ACC112 (cell line): ENCODE measurements around the gene RHCE.

Source experiments
- H2AFZ ChIP-seq: fragments of 200-600 bp; sonication (generic); one replicate; pipeline ENCODE4 v1.6.0; 2017; ENCODE audit warnings: antibody characterized with exemption, low read length; ENCODE audit not compliant: unreplicated experiment
- H3K27ac ChIP-seq: fragments of 200-600 bp; sonication (generic); 2 replicates; pipeline ENCODE4 v1.5.1; 2014; ENCODE audit warnings: low read depth, mild to moderate bottlenecking, antibody characterized with exemption, low read length, moderate library complexity
- H3K27me3 ChIP-seq: fragments of 200-600 bp; sonication (generic); 2 replicates; pipeline ENCODE4 v1.6.1; 2014; ENCODE audit warnings: mild to moderate bottlenecking, antibody characterized with exemption, low read length, moderate library complexity, mixed read lengths; ENCODE audit not compliant: insufficient read depth
- H3K36me3 ChIP-seq: fragments of 200-600 bp; sonication (generic); 2 replicates; pipeline ENCODE4 v1.6.1; 2016; ENCODE audit warnings: mild to moderate bottlenecking, antibody characterized with exemption, low read length, moderate library complexity, mixed read lengths; ENCODE audit not compliant: insufficient read depth
- H3K4me1 ChIP-seq: fragments of 200-600 bp; sonication (generic); one replicate; pipeline ENCODE4 v1.6.1; 2016; ENCODE audit warnings: low read length, mixed read lengths; ENCODE audit not compliant: insufficient read depth, unreplicated experiment, control insufficient read depth
- H3K4me3 ChIP-seq: fragments of 200-600 bp; sonication (generic); 2 replicates; pipeline ENCODE4 v1.5.1; 2014; ENCODE audit warnings: mild to moderate bottlenecking, low read depth, low read length
- H3K79me2 ChIP-seq: fragments of 200-600 bp; sonication (generic); one replicate; pipeline ENCODE4 v1.6.0; 2016; ENCODE audit warnings: low read length; ENCODE audit not compliant: control insufficient read depth, unreplicated experiment, insufficient read depth

The RHCE gene

GRCh38 chr1:25433389-25434186 is 13.0 kb upstream of the RHCE start:
- peak overlapping the region; percentile 13 for H2AFZ ChIP-seq
- no peaks in the 10 kb centered on the region for H3K27me3 ChIP-seq
- peak overlapping the region; percentile 82 for H3K4me3 ChIP-seq
- H3K79me2 ChIP-seq, result peaks cover 64% of the 10 kb centered on the region
- peaks cover 50% of the 10 kb centered on the region for H3K4me1 ChIP-seq
- H3K27ac ChIP-seq, result peak overlapping the region; percentile 22; the same call in 1 of the 2 replicates
- no peaks in the 10 kb centered on the region for H3K36me3 ChIP-seq

DNA sequence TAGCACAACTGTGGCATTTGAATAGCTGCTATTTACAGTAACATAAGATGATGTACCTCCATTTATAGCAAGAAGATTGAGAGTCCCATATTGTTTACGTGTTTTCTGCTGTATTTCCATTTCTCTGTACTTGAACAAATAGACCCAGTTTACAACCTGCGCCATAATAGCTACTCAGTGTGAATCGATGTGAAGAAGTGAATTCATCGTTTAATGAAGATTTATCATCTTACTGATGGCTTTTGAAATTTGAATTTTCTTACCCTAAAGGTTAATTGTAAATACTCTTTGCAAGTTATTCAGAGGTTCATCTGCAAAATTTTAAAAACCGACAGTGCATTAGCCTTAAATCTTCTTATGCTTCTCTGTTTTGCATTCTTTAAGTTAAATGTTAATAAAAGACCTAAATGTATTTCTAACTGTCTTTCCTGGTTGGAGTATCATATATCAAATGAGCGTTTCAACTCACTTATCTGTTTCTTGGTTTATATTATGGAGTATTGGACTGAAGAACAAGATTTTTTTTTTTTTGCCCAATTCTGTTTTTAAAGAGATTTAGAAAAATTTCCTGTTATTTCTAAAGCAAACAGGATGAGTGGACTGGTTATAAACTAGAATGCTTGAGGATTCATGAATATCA is 12.2 kb upstream of the RHCE start:
- Histone ChIP-seq H3K36me3 (no peaks in the 10 kb centered on the region), H3K27ac (peak overlapping the region; percentile 22; the same call in 1 of the 2 replicates), H3K79me2 (peaks cover 62% of the 10 kb centered on the region), H3K4me3 (peak overlapping the region; percentile 82), H3K27me3 (no peaks in the 10 kb centered on the region), H3K4me1 (peaks cover 50% of the 10 kb centered on the region), H2AFZ (no peak overlapping the region)

DNA sequence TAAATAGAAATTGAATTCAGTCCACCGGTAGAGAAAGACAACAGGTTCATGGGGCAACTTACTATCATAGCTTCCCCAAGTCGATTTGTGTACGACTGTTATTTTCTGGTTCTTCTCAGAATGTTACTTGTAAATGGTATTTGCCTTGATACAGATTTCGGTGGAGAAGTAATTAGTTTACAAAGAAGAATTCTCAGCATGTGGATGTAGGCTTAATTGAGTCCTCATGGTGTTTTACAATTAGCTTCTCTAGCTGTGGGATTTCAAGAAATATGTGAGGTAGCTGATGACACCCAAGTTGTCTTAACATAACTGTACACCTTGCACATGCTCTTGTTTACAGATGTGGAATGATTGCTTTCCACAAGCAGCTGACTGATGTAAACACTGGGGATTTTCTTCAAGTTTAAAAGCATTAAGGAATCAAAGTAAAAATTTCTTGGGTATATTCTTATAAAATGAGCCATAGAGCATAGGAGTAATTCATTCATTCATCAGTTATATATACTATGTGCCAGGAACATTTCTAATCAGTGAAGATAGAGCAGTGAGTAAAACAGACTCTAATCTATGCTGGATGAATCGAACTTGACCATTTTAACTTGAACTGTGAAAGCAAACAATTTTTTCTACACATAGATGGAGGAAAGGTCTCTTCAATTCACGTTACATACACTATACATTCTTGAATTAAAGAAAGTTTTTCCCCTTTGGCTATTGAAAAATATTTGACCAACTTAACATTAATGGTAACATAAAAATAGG is 11.5 kb upstream of the RHCE start:
- no peaks in the 10 kb centered on the region for H3K27me3 ChIP-seq
- no peak overlapping the region for H3K27ac ChIP-seq
- peak overlapping the region; percentile 82 for H3K4me3 ChIP-seq
- peaks cover 50% of the 10 kb centered on the region for H3K4me1 ChIP-seq
- peaks cover 56% of the 10 kb centered on the region for H3K79me2 ChIP-seq
- H3K36me3 ChIP-seq, result no peaks in the 10 kb centered on the region
- peak overlapping the region; percentile 39 for H2AFZ ChIP-seq

- peaks cover 43% of the 10 kb centered on the region for H3K4me1 ChIP-seq
- peak overlapping the region; percentile 82 for H3K4me3 ChIP-seq
- peaks cover 48% of the 10 kb centered on the region for H3K79me2 ChIP-seq
- no peaks in the 10 kb centered on the region for H3K27me3 ChIP-seq
- H3K27ac ChIP-seq, result peak overlapping the region; percentile 39; the same call in 1 of the 2 replicates
- no peaks in the 10 kb centered on the region for H3K36me3 ChIP-seq
- H2AFZ ChIP-seq, result peak overlapping the region; percentile 88
Observed at GRCh38 chr1:25430967-25431881, 10.6 kb upstream of the RHCE start.

- Histone ChIP-seq H3K4me1 (peaks cover 34% of the 10 kb centered on the region), H3K4me3 (peak within 1 kb of the TSS; percentile 82), H3K36me3 (no peaks in the 10 kb centered on the region), H3K27ac (peak within 1 kb of the TSS; percentile 77), H3K79me2 (peaks cover 41% of the 10 kb centered on the region), H2AFZ (peak within 1 kb of the TSS; percentile 88), H3K27me3 (no peaks in the 10 kb centered on the region)
Observed at GRCh38 chr1:25430073-25430966, 9.7 kb upstream of the RHCE start, which contains the start of gene MACO1. MACO1 (plus strand) TSS chr1:25430897; CDS start chr1:25431099, 202 bp downstream.

- Histone ChIP-seq H2AFZ (no peak overlapping the region), H3K4me3 (no peak overlapping the region; the same call in 1 of the 2 replicates), H3K79me2 (peaks cover 25% of the 10 kb centered on the region), H3K27ac (no peak overlapping the region), H3K36me3 (no peaks in the 10 kb centered on the region), H3K27me3 (no peaks in the 10 kb centered on the region), H3K4me1 (peaks cover 17% of the 10 kb centered on the region)
Observed at GRCh38 chr1:25428475-25429166, 8.0 kb upstream of the RHCE start.

DNA sequence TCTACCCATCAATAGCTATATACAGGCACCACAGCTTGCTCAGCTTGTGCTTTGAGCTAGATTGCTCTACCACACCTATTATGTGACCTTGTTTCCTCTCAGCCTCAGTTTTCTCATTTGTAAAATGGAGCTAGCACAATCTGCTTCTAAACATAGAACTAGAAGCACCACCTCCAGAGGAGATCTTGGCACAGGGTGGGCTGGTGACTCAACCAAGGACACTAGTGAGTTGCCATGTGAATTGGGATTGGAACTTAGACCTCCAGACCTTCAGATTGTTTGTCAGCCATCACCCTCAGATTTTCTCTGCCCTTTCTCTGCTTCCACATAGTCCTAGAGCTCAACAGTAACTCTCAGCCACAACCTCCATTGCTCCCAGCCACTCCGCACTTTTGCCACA is 7.1 kb upstream of the RHCE start:
- Histone ChIP-seq H3K36me3 (no peaks in the 10 kb centered on the region), H3K27me3 (no peaks in the 10 kb centered on the region), H3K4me1 (peaks cover 8% of the 10 kb centered on the region), H3K27ac (no peak overlapping the region), H3K79me2 (peaks cover 16% of the 10 kb centered on the region), H2AFZ (no peak overlapping the region), H3K4me3 (no peak overlapping the region)

DNA sequence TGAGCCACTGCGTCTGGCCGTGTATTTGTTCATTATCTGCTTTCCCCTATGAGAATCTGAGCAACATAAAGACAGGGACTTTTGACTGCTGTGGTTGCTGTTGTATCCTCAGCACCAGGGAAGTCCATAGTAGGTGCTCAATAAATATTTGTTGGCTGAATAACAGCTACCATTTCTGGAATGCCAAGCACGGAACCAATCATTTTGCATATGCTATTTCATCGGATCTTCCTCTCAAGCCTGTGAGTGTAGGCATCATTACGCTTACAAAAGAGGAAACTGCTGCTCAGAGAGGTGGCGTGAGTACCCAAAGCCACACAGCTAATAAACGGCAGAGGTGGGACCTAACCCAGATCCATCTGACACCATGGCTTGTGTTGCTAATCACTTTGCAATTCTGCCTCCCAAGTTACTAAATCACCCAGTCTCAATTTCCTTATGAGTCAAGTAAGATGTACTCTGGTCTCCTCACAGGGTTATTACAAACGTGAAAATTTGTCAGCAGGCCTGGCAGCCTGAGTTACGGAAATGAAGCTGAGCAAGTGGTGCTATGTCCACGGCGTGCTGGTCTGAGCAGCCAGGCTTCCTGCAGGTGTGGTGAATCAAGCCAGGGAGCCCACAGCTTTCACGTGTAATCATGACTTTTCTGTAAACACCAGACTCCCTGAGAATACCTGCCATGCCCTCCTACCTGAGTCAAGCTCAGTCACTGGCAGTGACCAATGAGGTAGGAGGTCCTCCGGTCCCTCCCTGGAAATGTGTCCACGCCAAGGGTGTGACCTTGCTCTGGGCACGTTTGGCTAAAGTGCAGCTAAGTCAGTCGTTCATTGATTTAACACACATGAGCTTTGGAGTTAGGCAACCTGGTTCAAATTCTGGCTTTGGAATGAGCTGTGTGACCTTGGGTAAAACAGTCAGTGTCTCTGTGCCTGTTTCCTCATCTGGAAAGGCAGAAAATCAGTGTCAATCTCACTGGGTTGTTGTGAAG is 4.8 kb upstream of the RHCE start:
- Histone ChIP-seq H3K4me1 (no peaks in the 10 kb centered on the region), H2AFZ (no peak overlapping the region), H3K79me2 (no peaks in the 10 kb centered on the region), H3K27me3 (no peaks in the 10 kb centered on the region), H3K27ac (no peak overlapping the region), H3K4me3 (no peak overlapping the region), H3K36me3 (no peaks in the 10 kb centered on the region)
